GM12892 (cell line): ENCODE data around the gene ZNF621.

Experiments
- POLR2A ChIP-seq: IDR thresholded peaks from 2 replicates; pipeline ENCODE4 v1.6.1; 2011; ENCODE audit warnings: low read depth, low read length, control low read depth
- POLR2AphosphoS5 ChIP-seq: IDR thresholded peaks from 2 replicates; pipeline ENCODE4 v1.6.1; 2011; ENCODE audit warnings: low read depth, low read length, control low read depth
- TAF1 ChIP-seq: IDR thresholded peaks from 2 replicates; pipeline ENCODE4 v1.6.1; 2011; ENCODE audit warnings: low read depth, mild to moderate bottlenecking, control low read depth, low read length, borderline replicate concordance

DNA sequence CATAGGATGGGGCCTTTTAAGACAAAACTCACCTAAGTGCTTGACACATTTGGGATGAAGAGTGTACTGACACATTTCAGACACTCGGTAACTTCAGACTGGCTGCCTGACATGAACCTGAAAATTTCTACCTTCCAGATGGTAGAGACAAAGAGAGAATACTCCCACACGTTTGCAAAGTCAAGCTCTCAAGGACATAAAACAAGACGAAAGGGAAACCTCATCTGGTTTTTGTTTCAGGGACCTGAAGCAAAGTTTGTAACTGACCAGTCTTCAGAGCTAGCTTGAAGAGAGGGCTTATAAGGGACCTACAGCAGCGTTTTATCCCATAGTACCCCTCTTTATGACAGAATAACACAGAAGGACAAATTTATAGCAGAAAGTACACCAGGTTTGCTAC is 41.9 kb downstream of the ZNF621 start:
- TF ChIP-seq POLR2AphosphoS5 = no peak
- TF ChIP-seq TAF1 = no peak
- no peak for TF ChIP-seq POLR2A
